Measurements from ENCODE around the gene JAG2.

The JAG2 gene

GRCh38 chr14:105178868-105179140 lies 10.2 kb upstream of the JAG2 start:
- no peak for TF ChIP-seq CTCF (IDR thresholded peaks at IDR 0.05; ENCODE audit: control insufficient read depth, insufficient read depth, low read depth, low read length, missing control alignments)
- DNase-seq (ENCODE audit: low read depth), result no peak
- no peak overlapping the region for H3K4me3 ChIP-seq (ENCODE audit: control insufficient read depth, low read depth, low read length)

GRCh38 chr14:105178069-105178867 lies 9.7 kb upstream of the JAG2 start:
- no peak overlapping the region for H3K4me3 ChIP-seq (ENCODE audit: control insufficient read depth, low read depth, low read length)
- no peak for TF ChIP-seq CTCF (IDR thresholded peaks at IDR 0.05; ENCODE audit: control insufficient read depth, insufficient read depth, low read depth, low read length, missing control alignments)
- no peak for DNase-seq (ENCODE audit: low read depth)

- no peak for DNase-seq (ENCODE audit: low read depth)
- no peak overlapping the region for H3K4me3 ChIP-seq (ENCODE audit: control insufficient read depth, low read depth, low read length)
- TF ChIP-seq CTCF (IDR thresholded peaks at IDR 0.05; ENCODE audit: control insufficient read depth, insufficient read depth, low read depth, low read length, missing control alignments), result no peak
Observed at GRCh38 chr14:105177082-105177481, 8.5 kb upstream of the JAG2 start.

- DNase-seq (ENCODE audit: low read depth), result no peak
- TF ChIP-seq CTCF (IDR thresholded peaks at IDR 0.05; ENCODE audit: control insufficient read depth, insufficient read depth, low read depth, low read length, missing control alignments), result no peak
- H3K4me3 ChIP-seq (ENCODE audit: control insufficient read depth, low read depth, low read length), result no peak overlapping the region
Observed at GRCh38 chr14:105176513-105176912, 7.9 kb upstream of the JAG2 start.

GRCh38 chr14:105173901-105174894 lies 5.6 kb upstream of the JAG2 start:
- no peak overlapping the region for H3K4me3 ChIP-seq (ENCODE audit: control insufficient read depth, low read depth, low read length)
- DNase-seq (ENCODE audit: low read depth), result no peak
- TF ChIP-seq CTCF (IDR thresholded peaks at IDR 0.05; ENCODE audit: control insufficient read depth, insufficient read depth, low read depth, low read length, missing control alignments), result no peak

- DNase-seq (ENCODE audit: low read depth), result no peak
- H3K4me3 ChIP-seq (ENCODE audit: control insufficient read depth, low read depth, low read length), result no peak overlapping the region
- no peak for TF ChIP-seq CTCF (IDR thresholded peaks at IDR 0.05; ENCODE audit: control insufficient read depth, insufficient read depth, low read depth, low read length, missing control alignments)
Observed at GRCh38 chr14:105173145-105173544, 4.6 kb upstream of the JAG2 start.

All from AG09309 (cell line).